Upper lobe of left lung (tissue), 6 donors: ENCODE data around the gene CALCOCO2. TPM values are rescaled to one million over a fixed set of nuclear protein-coding genes. Genes with fewer than 3 reads are reported as not detected.
A peak's percentile ranks its signal among the peaks of the same experiment; 100 is the strongest.
"Not testable (repeated sequence)": the region's sequence is repeated elsewhere in the genome, so short reads cannot be mapped to it uniquely, and the experiment has no call there.

Experiments used
- ATAC-seq, 2 donors: fragments of 200-7000 bp; cut with Tn5 transposase; one replicate each; pipeline ENCODE4 v1.9.1; 2022; ENCODE audit warnings: mild to moderate bottlenecking in 2 of 2, moderate library complexity in 2 of 2; ENCODE audit not compliant: low FRiP score in 2 of 2
- DNase-seq, 2 donors: peaks; one replicate each; pipeline ENCODE4 v3.0.0-alpha.2; 2019 to 2020
- H3K27ac ChIP-seq, 4 donors: fragments of 200-600 bp; sonication (generic); one replicate each; pipeline ENCODE4 v1.5.1; 2016 to 2019
- H3K27me3 ChIP-seq, 4 donors: fragments of 200-600 bp; sonication (generic); one replicate each; pipeline ENCODE4 v1.5.1; 2017 to 2019
- H3K36me3 ChIP-seq, 4 donors: fragments of 200-600 bp; sonication (generic); one replicate each; pipeline ENCODE4 v1.5.1; 2016 to 2019
- H3K4me1 ChIP-seq, 4 donors: fragments of 200-600 bp; sonication (generic); one replicate each; pipeline ENCODE4 v1.5.1; 2018 to 2019
- H3K4me3 ChIP-seq, 4 donors: fragments of 200-600 bp; sonication (generic); one replicate each; pipeline ENCODE4 v1.5.1; 2017 to 2019; ENCODE audit warnings: mild to moderate bottlenecking in 2 of 4, moderate library complexity in 1 of 4
- H3K9me3 ChIP-seq, 4 donors: fragments of 200-600 bp; sonication (generic); one replicate each; pipeline ENCODE4 v1.5.1; 2018 to 2019
- EP300 ChIP-seq, 4 donors: sonication (generic); formaldehyde crosslinking; IDR thresholded peaks; one replicate each; pipeline ENCODE4 v1.5.1; 2017; ENCODE audit warnings: antibody characterized with exemption in 4 of 4, control low read depth in 2 of 4
- POLR2A ChIP-seq, 4 donors: fragments of 450-650 bp; IDR thresholded peaks; one replicate each; pipeline ENCODE4 v1.5.1; 2016 to 2017; ENCODE audit warnings: antibody characterized with exemption in 4 of 4, mild to moderate bottlenecking in 2 of 4
- POLR2AphosphoS5 ChIP-seq, 2 donors: sonication (generic); formaldehyde crosslinking; IDR thresholded peaks; one replicate each; pipeline ENCODE4 v1.5.1; 2017; ENCODE audit warnings: antibody characterized with exemption in 2 of 2
- WGBS, 2 donors: methylation state at CpG; one replicate each; pipeline ENCODE4 v1.1.5; 2017 to 2018; 5-methylcytosine and 5-hydroxymethylcytosine counted together
- total RNA-seq, 6 donors: library from RNA; depleted of rRNA in 4 of 6; stranded (reverse); fragments of >200 nt in 4 of 6; gene quantifications; one replicate each; pipeline versions ENCODE4 v1.1.0 to v1.2.1, GENCODE V29; 2016 to 2021
- TF ChIP-seq, protein P1 (sequence below), 6 experiments: fragments of 450-650 bp in 4 of 6; fragments of 200-600 bp in 2 of 6; sonication (generic) in 2 of 6; IDR thresholded peaks; one replicate each; pipeline ENCODE4 v1.5.1; 2016 to 2019; ENCODE audit warnings: antibody characterized with exemption in 6 of 6
- donor health status: DM: no; HTN: no; CAD: no; lungs with moderate emphysema.
- donor health status: DM: no; HTN: yes; CAD: no; lungs with severe emphysema.

The CALCOCO2 gene
- total RNA-seq, 6 donors from 2014 or later, result 123 to 330 (median 180) TPM

DNA sequence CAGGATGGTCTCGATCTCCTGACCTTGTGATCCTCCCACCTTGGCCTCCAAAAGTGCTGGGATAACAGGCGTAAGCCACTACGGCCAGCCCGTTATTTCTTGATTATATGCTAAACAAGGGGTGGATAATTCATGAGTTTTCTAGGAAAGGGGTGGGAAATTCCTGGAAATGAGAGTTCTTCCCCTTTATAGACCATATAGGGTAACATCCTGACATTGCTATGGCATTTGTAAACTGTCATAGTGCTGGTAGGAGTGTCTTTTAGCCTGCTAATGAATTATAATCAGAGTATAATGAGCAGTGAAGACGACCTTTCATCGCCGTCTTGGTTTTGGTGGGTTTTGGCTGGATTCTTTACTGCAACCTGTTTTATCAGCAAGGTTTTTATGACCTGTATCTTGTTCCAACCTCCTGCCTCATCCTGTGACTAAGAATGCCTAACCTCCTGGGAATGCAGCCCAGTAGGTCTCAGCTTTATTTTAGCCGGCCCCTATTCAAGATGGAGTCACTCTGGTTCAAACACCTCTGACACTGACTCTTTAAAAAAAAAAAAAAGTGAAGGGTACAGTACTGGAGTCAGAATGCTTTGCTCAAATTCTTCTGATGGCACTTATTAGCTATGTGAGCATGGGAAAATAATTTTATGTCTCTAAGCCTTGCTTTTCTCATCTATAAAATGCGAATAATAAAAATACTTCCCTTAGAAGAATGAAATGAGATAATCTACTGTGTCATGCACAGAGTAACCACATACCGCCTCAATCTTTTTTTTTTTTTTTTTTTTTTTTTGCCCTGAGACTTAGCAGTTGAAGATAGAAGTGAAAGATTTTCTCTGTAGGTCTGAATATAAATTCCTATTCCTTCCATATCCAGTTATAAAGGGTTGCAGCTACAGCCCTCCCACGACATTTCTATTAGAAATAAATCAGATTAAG, 5.1 kb upstream of the CALCOCO2 start:
- Histone ChIP-seq H3K4me3 (no peak overlapping the region), H3K27ac (no peak overlapping the region), H3K4me1 (peaks cover 0 to 5% (median 2%) of the 10 kb centered on the region in 4 donors), H3K36me3 (no peaks in the 10 kb centered on the region), H3K9me3 (no peaks in the 10 kb centered on the region), H3K27me3 (no peaks in the 10 kb centered on the region)
- DNase-seq, result no peak
- no peak for ATAC-seq
- TF ChIP-seq POLR2A (IDR thresholded peaks at IDR 0.05), result no peak
- TF ChIP-seq POLR2AphosphoS5 (IDR thresholded peaks at IDR 0.05), result no peak
- TF ChIP-seq, protein P1, sequence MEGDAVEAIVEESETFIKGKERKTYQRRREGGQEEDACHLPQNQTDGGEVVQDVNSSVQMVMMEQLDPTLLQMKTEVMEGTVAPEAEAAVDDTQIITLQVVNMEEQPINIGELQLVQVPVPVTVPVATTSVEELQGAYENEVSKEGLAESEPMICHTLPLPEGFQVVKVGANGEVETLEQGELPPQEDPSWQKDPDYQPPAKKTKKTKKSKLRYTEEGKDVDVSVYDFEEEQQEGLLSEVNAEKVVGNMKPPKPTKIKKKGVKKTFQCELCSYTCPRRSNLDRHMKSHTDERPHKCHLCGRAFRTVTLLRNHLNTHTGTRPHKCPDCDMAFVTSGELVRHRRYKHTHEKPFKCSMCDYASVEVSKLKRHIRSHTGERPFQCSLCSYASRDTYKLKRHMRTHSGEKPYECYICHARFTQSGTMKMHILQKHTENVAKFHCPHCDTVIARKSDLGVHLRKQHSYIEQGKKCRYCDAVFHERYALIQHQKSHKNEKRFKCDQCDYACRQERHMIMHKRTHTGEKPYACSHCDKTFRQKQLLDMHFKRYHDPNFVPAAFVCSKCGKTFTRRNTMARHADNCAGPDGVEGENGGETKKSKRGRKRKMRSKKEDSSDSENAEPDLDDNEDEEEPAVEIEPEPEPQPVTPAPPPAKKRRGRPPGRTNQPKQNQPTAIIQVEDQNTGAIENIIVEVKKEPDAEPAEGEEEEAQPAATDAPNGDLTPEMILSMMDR (IDR thresholded peaks at IDR 0.05), result no peak
- no peak for TF ChIP-seq EP300 (IDR thresholded peaks at IDR 0.05)
- WGBS, 2 donors, result 81 to 84% methylated on average over 11 of the region's 11 CpGs

DNA sequence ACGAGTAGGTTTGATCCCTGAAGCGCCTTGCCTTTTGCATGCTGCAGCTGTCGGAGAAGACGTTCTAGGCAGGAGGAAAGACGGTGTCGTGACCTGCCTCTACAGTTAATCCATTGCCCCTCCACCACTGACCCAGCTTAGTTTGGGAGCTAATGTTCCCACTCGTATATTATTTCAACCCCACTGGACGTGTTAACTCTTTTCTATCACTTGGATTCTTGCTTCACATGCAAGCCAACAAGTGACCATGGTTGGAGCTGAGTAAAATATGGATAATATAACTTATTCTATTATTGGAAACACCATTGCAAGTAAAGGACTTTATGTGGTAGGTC, 681 bp downstream of the CALCOCO2 start:
- TF ChIP-seq, protein P1 (IDR thresholded peaks at IDR 0.05), result no peak
- no peak for TF ChIP-seq POLR2A (IDR thresholded peaks at IDR 0.05)
- TF ChIP-seq EP300 (IDR thresholded peaks at IDR 0.05), result no peak
- TF ChIP-seq POLR2AphosphoS5 (IDR thresholded peaks at IDR 0.05), result no peak
- H3K4me3 ChIP-seq, result peak overlapping the region; percentile 49 to 95 (median 70)
- WGBS, 2 donors, result 3% methylated on average over 8 of the region's 8 CpGs
- DNase-seq (no peak), ATAC-seq (no peak)
- H3K27ac ChIP-seq, result peak overlapping the region; percentile 93 to 100 (median 94)
- H3K27me3 ChIP-seq, result no peaks in the 10 kb centered on the region
- H3K36me3 ChIP-seq, result peaks cover 0 to 3% (median 0%) of the 10 kb centered on the region in 4 donors
- H3K4me1 ChIP-seq, result peaks cover 36 to 44% (median 40%) of the 10 kb centered on the region in 4 donors
- no peaks in the 10 kb centered on the region for H3K9me3 ChIP-seq

DNA sequence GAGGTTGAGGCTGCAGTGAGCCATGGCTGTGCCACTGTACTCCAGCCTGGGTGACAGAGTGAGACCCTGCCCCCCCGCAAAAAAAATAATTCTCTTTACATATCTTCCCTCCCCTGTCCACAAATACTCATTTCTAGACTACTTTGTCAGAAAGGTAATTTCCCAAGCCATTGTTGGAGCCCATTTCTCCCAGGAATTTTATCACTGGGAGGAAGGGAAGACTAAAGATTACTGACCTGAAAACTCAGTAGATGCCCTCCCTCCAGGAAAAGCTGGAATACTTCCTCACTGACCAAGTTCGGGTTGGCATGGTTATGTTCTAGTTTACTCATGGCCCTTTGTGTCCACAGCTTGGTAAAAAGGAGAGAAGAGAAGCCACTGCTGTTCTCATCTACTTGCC, 4.1 kb downstream of the CALCOCO2 start:
- H3K27ac ChIP-seq, result no peak overlapping the region
- no peak for TF ChIP-seq EP300 (IDR thresholded peaks at IDR 0.05)
- TF ChIP-seq POLR2AphosphoS5 (IDR thresholded peaks at IDR 0.05), result no peak
- no peak for TF ChIP-seq POLR2A (IDR thresholded peaks at IDR 0.05)
- TF ChIP-seq, protein P1 (IDR thresholded peaks at IDR 0.05), result no peak
- 70 to 86% methylated on average over 2 of the region's 2 CpGs for WGBS, 2 donors
- ATAC-seq (no peak), DNase-seq (no peak)
- H3K9me3 ChIP-seq, result no peaks in the 10 kb centered on the region
- no peak overlapping the region for H3K4me3 ChIP-seq
- no peaks in the 10 kb centered on the region for H3K27me3 ChIP-seq
- peaks cover 70 to 76% (median 72%) of the 10 kb centered on the region in 4 donors for H3K4me1 ChIP-seq
- H3K36me3 ChIP-seq, result peaks cover 0 to 3% (median 0%) of the 10 kb centered on the region in 4 donors

DNA sequence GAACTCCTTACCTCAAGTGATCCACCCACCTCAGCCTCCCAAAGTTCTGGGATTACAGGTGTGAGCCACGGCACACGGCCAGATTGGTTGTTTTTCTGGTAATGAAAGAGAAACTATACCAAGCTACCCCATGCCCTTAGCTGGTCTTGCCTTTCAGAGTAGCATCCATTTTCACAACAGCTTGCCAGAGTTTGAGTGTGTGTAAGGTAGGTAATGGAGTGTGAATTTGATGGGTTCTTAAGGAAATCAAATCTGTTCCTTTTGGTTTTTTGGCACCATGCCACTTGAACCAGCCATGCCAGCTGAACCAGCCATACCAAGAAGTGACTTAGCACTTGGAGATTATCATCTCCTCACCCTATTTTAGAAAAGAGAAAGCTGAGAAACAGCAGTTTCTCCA, 5.1 kb downstream of the CALCOCO2 start:
- Histone ChIP-seq H3K4me1 (peaks cover 78 to 81% (median 80%) of the 10 kb centered on the region in 4 donors), H3K36me3 (peaks cover 0 to 3% (median 0%) of the 10 kb centered on the region in 4 donors), H3K27me3 (no peaks in the 10 kb centered on the region), H3K4me3 (no peak overlapping the region), H3K9me3 (no peaks in the 10 kb centered on the region), H3K27ac (peak overlapping the region in 2 of 4 donors; percentile 9 to 37)
- ATAC-seq, result no peak
- TF ChIP-seq POLR2A (IDR thresholded peaks at IDR 0.05), result no peak
- TF ChIP-seq EP300 (IDR thresholded peaks at IDR 0.05), result no peak
- TF ChIP-seq POLR2AphosphoS5 (IDR thresholded peaks at IDR 0.05), result no peak
- TF ChIP-seq, protein P1 (IDR thresholded peaks at IDR 0.05), result no peak
- WGBS, 2 donors, result 81 to 88% methylated on average over 2 of the region's 2 CpGs
- DNase-seq, result no peak

DNA sequence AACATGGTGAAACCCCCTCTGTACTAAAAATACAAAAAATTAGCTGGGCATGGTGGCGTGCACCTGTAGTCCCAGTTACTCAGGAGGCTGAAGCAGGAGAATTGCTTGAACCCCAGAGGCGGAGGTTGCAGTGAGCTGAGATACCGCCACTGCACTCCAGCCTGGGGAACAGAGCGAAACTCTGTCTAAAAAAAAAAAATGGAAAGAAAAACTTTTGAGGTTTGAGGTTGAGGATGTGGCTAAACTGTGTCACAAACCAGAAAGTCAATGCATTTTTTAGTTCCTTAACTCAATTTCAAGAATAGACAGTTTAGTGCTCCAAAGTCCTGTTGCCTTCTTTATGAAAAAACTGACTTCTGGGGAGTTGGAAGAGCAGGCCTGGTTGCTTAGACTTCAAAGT, 6.6 kb downstream of the CALCOCO2 start:
- DNase-seq, result not testable (repeated sequence)
- WGBS, 2 donors, result 80 to 84% methylated on average over 4 of the region's 4 CpGs

More for the DNA sequence above, 6.6 kb downstream of the CALCOCO2 start:
- Histone ChIP-seq H3K4me1 (peaks cover 82 to 84% (median 82%) of the 10 kb centered on the region in 4 donors), H3K27ac (peak overlapping the region in 3 of 4 donors; percentile 11 to 58 (median 47))
- H3K4me3 ChIP-seq, H3K9me3 ChIP-seq, ATAC-seq, H3K36me3 ChIP-seq, H3K27me3 ChIP-seq: not testable (repeated sequence)
